Epithelial cell of proximal tubule (primary cell): ENCODE results near the gene GPR37L1. TPM values are rescaled to one million over a fixed set of nuclear protein-coding genes. Genes with fewer than 3 reads are reported as not detected.
"Not testable (repeated sequence)": the region's sequence is repeated elsewhere in the genome, so short reads cannot be mapped to it uniquely, and the experiment has no call there.

Experiments
- DNase-seq: peaks from one replicate; pipeline ENCODE4 v3.0.0-alpha.2; 2011; ENCODE audit warnings: low read depth
- H3K4me3 ChIP-seq: 2 replicates; pipeline ENCODE4 v1.5.1; 2011; ENCODE audit warnings: low read depth, mild to moderate bottlenecking, low read length
- total RNA-seq: library from RNA; depleted of rRNA; stranded (reverse); fragments of >200 nt; gene quantifications from 2 replicates; pipeline ENCODE4 v1.2.3, GENCODE V29; 2015
- TF ChIP-seq, protein P1 (sequence below): conservative IDR thresholded peaks from 2 replicates; pipeline ENCODE4 v1.5.1; 2012; ENCODE audit warnings: low read depth, mild to moderate bottlenecking, low read length

Gene GPR37L1
- total RNA-seq, 1 donor from 2014 or later = 0.06 TPM

DNA sequence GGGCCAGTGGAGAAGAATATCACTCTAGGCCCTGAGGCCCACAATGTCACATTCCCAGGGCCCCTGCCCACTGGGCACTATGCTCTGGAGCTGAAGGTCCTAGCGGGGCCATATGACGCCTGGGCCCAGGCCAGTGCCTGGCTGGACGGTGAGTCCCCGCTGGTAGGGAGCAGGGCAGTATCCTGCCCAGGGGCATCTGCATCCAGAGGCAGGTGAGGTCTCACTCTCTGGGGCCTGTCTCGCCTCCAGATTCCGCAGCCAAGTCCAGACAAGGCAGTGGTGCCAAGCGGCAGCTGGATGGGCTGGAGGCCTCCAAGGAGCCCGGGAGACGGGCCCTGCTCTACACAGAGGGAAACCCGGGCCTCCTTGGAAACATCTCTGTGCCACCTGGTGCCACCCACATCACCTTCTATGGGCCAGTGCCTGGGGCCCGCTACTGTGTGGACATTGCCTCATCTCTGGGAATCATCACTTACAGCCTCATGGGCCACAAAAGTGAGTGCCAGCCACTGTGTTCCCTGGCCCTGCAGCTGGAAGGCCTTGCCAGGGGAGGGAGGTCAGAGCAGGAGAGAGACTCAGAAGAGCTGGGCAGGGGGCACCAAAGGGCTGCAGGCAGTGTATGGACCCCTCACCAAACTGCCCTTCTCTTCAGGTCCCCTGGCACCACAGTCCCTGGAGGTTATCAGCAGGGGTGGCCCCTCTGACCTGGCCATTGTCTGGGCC, 48.7 kb downstream of the GPR37L1 start:
- TF ChIP-seq, protein P1, sequence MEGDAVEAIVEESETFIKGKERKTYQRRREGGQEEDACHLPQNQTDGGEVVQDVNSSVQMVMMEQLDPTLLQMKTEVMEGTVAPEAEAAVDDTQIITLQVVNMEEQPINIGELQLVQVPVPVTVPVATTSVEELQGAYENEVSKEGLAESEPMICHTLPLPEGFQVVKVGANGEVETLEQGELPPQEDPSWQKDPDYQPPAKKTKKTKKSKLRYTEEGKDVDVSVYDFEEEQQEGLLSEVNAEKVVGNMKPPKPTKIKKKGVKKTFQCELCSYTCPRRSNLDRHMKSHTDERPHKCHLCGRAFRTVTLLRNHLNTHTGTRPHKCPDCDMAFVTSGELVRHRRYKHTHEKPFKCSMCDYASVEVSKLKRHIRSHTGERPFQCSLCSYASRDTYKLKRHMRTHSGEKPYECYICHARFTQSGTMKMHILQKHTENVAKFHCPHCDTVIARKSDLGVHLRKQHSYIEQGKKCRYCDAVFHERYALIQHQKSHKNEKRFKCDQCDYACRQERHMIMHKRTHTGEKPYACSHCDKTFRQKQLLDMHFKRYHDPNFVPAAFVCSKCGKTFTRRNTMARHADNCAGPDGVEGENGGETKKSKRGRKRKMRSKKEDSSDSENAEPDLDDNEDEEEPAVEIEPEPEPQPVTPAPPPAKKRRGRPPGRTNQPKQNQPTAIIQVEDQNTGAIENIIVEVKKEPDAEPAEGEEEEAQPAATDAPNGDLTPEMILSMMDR = no peak
- H3K4me3 ChIP-seq = no peak overlapping the region
- DNase-seq = no peak

DNA sequence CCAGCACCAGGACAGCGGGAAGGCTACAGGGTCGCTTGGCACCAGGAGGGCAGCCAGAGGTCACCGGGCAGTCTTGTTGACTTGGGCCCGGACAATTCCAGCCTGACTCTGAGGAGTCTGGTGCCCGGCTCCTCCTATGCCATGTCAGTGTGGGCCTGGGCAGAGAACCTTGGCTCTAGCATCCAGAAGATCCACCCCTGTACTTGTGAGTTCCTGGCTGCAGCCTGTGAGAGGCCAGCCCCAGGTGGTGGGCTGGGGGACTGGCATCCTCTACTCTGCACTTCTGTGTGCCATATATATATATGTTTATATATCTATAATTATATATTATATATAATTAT, 49.3 kb downstream of the GPR37L1 start:
- TF ChIP-seq, protein P1 = no peak
- DNase-seq = no peak
- H3K4me3 ChIP-seq = no peak overlapping the region

DNA sequence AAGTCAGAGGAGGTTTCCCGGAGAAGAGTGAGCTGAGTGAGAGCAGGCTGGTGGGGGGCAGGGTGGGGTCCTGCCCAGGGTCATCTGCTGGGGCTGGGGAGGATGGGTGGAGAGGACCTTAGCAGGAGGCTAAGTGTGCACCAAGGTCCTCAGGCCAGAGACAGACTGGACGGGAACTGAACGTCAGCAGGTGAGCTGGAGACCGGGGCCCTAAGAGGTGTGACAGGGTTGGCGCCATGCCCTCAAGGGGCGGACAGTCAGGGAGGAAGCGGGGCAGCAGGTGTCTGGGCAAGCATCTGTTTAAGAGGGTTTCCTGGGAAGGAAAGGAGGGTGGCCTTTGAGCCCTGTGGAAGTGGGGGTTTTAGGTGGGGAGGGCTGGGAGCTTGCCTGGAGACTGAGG, 51.3 kb downstream of the GPR37L1 start:
- TF ChIP-seq, protein P1 = no peak
- no peak overlapping the region for H3K4me3 ChIP-seq
- DNase-seq = no peak

DNA sequence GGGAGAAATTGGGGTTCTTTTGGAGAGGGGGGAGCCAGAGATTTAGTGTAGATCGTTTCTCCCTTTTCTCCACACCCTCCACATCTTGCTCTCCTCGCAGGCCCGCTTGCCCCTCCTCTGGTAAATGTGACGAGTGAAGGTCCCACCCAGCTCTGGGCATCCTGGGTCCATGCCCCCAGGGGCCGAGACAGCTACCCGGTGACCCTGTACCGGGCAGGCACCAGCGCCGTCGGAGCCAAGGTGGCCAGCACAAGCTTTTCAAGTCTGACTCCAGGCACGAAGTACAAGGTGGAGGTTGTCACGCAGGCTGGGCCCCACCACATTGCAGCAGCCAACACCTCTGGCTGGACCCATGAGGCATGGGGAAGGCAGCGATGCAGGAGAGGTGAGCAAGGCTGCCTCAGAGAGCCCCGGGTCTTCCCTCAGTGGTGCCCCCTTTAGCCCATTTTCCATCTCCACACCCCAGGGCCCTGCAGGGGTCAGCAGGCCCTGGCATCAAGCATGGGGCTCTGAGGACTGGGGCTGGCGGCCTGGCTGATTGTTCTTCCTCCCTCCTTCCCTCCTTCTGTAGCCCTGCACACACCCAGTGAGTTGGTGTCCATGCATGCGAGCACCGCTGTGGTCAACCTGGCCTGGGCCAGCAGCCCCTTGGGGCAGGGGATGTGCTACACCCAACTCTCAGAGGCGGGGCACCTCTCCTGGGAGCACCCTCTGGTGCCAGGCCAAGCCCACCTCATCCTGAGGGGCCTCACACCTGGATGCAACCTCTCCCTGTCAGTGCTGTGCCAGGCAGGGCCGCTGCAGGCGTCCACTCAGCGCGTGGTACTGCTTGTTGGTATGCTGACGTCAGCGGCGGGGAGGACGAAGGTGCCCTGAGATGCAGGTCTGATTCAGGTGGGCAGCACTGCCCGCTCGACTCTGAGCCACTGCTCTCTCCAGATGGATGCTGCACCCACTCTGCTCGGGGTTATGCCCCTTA, 54.5 kb downstream of the GPR37L1 start:
- no peak for DNase-seq
- no peak overlapping the region for H3K4me3 ChIP-seq
- TF ChIP-seq, protein P1 = no peak

DNA sequence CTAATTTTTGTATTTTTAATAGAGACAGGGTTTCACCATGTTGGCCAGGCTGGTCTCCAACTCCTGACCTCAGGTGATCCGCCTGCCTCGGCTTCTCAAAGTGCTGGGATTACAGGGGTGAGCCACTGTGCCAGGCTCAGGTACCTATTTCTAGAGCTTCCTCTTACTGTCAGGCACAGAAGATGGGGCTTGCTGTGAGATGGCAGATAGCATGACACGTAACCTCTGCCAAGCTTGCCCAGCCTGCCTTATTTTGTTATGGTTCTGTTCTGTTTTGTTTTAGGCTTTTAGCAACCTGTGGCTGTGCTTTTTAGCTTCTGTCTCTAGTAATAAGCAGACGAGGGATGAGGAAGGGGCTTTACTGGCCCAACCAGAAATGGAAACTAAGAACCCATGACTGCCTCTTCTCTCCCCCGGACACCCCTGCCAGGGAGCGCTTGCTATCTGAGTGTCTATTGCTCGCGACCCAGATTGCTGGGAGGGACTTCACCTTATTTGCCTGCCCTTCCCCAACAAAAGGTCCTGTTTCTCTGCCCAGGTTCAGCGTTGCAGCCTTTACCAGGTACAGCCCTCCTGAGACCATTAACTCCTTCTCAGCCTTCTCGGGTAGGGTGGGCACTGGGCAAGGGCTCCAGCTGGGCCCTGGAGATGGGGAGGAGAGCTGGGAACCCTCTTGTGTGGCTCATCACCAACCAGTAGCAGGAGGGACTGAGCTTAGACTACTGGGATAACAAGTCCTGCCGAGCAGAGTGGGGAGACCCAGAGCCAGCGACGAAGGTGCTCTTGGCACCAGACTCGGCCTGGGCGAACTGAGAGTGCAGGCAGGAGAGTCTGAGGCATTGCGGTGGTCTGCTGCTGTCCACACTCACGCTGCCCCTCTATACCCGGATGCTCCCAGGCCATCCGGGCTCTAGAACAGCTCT, 57.4 kb downstream of the GPR37L1 start:
- TF ChIP-seq, protein P1 = no peak
- no peak for DNase-seq
- H3K4me3 ChIP-seq = no peak overlapping the region

DNA sequence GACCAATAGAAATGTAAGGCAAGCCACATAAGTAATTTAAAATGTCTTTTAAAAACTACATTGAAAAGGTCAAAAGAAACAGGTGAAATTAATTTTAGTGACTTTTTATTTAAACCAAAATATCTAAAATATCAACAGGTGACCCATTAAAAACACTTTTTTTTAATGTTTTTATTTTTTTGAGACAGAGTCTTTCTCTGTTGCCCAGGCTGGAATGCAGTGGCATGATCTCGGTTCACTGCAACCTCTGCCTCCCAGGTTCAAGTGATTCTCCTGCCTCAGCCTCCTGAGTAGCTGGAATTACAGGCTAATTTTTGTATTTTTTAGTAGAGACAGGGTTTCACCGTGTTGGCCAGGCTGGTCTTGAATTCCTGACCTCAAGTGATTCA, 58.0 kb downstream of the GPR37L1 start:
- DNase-seq, H3K4me3 ChIP-seq: not testable (repeated sequence)

DNA sequence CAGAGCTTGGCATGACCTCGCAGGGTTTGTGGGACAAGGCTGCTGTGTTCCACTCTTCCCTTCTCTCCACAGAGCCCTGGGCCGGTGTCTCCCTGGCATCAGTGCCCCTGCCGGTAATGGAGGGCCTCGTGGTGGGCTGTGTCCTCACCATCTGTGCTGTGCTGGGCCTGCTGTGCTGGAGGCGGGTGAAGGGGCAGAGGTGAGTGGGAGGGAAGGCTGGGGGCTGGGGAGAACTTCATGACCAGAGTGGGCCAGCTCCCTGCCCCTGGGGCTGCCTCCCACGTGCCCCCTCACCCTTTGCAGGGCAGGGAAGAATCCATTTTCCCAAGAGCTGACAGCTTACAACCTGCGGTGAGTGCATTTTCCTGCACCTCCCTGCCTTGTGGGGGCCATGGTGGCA, 58.9 kb downstream of the GPR37L1 start:
- TF ChIP-seq, protein P1 = no peak
- H3K4me3 ChIP-seq = no peak overlapping the region
- no peak for DNase-seq
